EL (cell line): ENCODE measurements around the gene NAV2.

Source experiments
- DNase-seq: peaks from one replicate; pipeline ENCODE4 v3.0.0-alpha.2; 2016

The NAV2 gene

DNA sequence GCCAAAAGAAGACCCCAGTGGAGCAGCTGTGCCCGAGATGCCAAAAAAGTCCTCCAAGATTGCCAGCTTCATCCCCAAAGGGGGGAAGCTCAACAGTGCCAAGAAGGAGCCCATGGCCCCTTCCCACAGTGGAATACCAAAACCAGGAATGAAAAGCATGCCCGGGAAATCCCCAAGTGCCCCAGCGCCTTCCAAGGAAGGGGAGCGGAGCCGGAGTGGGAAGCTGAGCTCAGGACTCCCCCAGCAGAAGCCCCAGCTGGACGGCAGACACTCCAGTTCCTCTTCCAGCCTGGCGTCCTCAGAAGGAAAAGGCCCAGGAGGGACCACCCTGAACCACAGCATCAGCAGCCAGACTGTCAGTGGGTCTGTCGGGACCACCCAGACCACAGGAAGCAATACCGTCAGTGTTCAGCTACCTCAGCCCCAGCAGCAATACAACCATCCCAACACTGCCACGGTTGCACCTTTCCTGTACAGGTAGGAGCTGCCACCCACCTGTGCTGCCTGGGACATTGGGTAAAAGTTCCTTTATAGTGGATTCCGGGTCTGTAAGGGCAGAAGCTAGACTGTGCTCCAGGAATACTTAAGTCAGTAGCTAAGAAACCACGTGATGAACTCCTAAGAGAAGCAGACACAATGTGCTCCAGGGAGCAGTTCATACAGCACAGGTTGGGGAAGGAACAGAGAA is 221.3 kb downstream of the NAV2 start:
- no peak for DNase-seq

DNA sequence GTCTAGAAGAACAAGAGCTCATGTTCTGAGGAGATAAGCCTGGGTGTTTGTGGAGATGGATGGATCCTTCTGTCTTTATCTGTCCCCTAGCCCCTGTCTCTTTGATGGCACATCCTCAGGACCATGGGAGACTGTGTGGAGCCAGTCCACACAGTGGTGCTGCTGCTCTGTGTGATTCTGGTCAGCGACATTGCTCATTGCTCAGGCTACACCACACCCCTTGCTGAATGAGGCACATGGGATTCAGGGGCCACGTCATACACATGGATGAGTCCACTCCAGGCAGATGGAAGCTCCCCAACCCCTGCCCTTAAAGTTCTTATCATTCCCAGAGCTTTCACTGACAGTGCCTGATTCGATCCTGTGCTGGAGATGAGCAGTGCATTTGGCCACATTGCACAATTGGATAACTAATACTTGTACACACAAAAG is 222.2 kb downstream of the NAV2 start:
- peak; percentile 91 for DNase-seq

DNA sequence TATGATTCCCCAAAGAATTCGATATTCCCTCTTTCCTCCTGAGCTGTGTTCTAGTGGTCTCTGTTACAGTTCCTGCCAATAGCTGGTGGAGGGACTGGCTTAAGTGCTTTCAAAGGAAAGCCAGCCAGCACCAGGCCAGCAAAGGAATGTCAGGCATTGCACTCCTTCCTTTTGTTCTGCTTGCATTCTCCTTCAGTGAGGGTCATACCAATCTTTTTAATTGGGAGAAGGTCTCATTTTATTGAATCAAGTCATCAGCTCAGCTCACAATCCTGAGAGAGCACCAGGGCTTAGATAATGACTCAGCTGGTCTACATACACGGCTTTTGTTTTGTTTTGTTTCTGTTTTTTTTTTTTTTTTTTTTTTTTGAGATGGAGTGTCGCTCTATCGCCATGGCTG is 222.9 kb downstream of the NAV2 start:
- peak; percentile 93 for DNase-seq

DNA sequence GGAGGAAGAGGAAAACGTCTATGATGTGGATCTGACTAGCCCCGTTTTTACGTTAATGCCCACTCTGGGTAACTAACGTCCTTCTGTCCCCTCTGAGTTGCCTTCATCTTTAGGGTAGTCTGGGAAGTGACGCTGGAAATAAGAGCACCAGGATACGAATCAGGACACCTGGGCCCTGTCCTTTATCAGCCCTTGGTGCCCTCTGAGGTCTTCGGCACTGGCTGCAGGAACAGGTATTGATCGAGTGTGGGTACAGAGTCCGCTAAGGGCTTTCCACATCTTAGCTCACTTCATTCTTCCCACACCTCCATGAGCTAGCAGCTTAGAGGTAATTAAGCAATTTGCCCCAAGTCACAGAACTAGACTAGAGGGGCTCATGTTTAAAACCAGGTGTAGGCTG is 223.8 kb downstream of the NAV2 start:
- DNase-seq: no peak

DNA sequence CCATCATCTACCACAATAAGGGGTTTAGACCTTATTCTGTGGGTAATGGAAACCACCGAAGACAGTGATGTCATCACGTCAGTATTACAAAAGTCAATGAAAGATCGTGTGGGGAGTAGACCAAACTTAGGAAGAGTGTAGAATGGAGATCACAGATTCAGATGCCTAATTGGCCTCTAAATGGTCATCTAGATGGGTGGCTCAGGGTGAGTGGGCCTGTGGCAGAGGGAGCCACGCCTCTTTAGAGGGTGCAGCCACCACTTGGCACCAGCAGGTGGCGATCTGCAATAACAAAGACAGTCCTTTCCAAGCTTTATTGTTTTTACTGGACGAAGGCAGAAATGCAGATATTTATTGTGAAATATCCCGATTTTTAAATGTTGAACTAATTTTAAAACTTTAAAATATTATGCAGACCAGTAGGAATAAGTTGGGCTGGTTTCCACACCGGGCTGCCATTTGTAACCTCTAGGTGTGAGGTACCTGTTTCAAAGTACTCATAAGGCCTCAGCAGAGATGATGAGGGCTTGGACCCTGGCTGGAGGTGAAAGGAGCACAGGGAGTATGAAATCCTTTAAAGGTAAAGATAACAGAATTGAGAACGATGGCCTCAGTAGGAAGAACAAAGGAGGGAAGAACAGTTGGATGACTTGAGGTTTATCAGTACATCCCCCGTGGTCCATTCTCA is 225.7 kb downstream of the NAV2 start:
- DNase-seq: peak; percentile 57

DNA sequence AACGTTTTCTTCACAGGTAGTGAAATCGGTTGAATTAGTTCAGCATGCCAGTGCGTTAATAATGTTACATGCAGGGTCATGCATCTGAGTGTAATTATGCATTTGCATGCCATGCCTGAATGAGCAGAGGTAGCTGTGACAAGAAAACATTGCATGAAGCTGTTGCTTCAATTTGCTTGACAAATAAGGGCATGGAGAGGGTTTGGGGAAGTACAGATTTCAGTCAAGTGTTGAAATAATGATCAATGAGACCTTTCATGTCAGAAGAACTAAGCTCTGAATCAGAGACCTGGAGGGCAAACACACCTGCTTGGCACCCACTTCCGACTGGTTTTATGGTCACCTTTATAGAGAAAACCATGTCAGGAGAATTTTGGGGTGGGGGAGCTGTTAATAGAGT is 226.2 kb downstream of the NAV2 start:
- no peak for DNase-seq

DNA sequence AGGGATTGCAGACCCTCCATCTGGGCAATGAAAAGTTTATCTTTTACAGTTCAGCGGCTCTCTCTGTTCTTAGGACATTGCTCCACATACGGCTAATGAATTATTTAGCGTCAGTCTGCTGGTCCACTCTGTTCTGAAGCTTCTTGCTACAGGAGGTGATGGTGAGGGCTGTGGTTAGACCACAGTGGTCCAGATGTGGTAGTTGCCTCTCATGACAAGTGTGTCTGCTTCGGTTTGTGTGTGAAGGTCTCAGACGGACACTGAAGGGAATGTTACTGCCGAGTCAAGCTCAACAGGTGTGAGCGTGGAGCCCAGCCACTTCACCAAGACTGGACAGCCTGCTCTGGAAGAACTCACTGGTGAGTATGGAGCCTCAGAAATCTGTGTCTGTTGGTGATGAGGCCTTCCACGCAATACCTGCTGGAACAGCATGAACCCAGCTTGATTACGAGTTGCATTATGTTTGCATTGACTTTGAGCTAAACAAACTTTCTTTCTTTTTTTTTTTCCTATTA is 226.8 kb downstream of the NAV2 start:
- no peak for DNase-seq

DNA sequence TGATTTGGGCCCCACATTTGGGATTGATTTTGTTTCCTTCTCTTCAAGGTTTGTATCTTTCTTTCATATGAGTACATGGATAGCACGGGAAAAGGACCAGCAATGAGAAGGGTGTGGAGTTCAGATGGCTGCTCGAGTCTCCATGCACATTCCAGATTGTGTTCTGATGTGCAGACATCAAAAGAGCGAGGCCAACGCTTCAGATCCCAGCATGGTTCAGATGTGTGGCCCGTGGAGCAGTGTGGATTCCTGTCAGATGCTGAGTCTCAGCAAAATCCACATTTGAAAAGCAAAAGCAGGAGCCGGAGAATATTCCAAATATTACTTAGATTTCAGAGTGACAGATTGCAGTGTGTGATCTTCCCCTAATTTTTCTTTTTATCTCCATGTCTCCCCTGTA is 228.2 kb downstream of the NAV2 start:
- no peak for DNase-seq

DNA sequence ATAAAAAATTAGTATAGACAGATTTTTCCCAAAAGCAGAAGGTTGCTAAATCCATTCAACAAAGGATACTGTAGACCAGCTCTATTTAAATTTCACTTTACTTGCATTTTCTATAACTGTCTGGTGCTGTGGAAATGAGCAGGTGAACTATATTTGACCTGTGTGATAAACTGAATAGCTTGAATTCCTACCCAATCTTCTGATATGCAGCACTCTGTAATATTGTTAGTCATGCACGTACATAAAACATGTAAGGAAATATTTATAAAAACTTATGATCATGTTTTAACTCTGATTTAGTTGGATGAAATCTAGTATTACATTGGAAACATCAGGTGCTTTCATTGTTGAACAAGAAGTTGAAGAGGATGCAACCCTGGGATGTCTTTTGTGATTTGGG is 234.0 kb downstream of the NAV2 start:
- DNase-seq: no peak

DNA sequence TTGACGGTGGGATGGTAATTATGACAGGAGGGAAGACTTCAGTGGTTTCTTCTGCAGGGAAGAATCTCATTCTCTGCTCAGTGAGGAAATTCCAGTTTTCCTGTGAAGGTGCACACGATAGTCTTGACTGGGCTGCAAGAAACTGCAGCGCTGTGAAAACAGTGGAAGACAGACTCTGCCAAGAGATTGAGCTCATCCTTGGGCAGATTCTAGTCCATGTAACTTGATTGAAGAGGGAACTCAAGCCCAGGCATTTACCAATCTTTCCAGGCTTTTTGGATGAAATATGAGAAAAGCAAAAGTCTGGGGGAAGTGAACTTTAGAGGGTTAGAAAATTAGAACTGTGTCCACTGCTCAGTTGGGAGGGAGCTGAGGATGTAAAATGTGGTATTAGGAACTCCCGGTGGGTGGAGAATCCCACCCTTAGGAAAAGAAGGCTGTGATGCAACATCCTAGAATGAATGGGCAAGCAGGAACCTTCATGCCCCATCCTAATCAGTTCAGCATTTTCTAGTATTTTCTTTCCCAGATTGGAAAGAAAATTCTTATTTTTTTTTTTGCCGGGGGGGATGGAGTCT is 235.0 kb downstream of the NAV2 start:
- no peak for DNase-seq

DNA sequence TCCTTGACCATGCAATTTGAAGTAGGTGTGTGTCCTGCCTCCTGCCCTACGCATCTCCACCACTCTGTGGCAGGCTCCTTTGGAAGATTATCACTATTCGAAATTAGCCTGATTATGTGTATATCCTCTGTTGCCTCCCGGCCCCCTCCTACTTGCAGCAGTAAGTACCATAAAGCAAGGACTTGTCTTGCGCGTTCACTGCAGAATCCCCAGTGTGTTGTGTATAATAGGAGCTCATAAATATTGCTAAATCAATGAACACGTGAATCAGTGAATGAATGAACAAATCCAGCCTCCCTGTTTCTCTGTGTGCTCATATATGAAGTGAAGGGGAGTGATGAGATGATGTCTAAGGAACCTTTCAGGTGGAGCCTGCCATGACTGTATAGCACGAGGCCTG is 237.0 kb downstream of the NAV2 start:
- DNase-seq: no peak

DNA sequence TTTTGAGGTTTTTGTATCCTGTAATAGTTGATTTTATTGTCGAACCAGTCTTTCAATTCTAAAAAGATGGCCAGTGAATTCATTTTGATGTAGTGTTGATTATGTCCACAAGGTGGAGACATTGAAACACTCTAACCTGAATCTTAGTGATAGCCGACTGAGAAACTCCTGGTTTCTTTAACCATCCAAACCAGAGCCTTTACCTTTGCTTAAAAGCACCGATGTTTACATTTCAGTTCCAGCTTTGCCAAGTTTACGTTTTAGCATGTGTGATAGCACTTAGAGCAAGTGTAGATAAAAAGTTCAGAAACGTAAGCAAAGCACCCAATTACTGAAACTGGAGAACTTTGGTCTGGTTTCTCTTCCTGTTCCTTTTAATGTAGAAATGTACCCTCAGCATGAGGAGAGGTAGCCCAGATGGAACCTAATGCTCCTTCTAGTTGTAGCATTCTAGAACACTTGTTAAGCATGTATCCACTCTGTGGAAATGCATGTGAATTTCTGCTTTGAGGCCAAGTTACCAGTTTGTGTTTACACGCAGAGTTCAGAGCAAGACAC is 239.0 kb downstream of the NAV2 start:
- peak; percentile 65 for DNase-seq

DNA sequence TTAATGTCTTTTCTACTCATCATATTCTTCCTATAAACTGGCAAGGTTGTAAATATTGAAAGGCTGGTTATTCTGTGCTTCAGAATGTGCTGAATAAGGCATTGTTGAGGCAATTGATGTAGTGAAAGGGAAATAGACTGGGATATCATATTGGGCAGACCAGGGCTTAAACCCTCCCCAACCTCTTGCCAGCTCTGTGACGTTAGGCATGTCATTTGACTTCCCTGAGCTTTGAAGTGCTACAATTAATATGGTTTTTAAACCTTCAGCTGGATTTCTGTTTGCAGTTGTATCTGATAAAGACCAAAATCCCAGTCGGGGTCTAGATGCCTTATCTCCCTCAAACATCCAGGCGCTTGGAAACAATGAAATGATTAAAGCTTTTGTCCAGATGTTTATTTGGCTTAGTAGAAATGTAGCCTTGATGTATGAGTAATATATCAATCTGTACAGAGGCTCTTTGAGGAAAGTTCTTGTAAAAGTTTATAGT is 239.5 kb downstream of the NAV2 start:
- no peak for DNase-seq

DNA sequence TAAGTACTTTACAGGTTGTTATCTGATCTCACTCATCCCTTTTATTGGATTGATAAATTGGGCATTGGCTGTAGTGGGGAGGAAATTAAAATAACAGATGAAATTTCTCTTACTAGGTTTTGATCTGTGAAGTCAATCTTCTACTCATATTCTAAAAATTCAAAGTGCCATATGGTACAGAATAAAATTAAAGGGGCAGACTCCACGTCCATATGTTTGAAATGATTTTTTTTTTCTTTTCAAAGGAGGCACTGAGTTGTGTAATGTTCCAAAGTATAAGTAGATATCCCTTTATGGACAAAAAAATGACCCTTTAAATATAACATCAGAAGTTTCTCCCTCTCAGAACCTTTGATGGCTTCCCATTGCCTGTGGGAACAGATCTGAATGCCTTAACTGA is 240.3 kb downstream of the NAV2 start:
- no peak for DNase-seq

DNA sequence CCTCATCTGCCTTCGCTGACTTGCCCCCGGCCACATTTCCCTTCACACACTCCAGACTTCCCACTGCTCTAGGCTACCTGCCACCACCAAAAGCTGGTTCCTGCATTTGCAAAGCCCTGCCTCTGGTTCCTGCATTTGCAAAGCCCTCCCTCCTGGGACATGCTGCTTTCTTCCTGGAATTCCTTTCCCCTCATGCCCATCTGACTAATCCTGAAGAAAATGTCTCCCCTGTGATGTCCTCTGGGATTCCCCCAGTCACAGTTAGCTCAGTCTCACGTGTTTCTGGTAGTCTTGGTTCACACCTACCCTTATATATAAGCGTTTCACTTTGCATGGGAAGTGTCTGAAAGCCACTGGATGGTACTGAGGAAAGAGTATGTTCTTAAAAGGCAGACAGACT is 240.7 kb downstream of the NAV2 start:
- peak; percentile 79 for DNase-seq

DNA sequence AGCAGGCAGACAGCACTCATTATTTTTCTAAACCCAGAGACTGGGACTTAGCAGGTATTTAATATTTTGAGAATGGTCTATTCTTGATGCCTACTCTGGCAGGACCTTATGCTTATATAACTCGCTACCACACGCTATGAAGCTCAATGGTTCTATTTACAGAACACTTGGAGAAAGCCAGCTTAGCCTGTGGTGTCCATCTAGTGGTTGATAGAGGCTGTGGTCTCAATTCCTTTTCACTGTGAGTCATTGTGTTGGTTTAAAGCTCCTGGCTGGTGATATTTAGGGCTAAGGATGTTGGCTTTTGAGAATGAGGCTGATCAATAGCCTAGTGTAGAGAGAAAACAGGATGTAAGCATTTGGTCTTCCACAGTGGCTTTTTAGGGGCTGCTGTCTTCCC is 241.3 kb downstream of the NAV2 start:
- DNase-seq: peak; percentile 79

DNA sequence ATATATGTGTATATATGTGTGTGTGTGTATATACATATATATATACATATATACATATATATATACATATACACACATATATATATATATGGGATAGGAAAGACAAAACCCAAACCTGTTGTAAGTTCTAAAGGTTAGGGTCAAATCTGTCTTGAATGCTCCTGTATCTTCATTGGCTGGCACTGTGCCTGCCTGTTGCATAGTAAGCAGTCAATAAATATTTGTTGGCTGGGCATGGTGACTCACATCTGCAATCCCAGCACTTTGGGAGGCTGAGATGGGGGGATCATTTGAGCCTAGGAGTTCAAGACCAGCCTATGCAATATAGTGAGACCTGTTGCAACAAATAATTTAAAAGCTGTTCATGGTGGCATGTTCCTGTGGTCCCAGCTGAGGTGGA is 242.3 kb downstream of the NAV2 start:
- peak; percentile 31 for DNase-seq

DNA sequence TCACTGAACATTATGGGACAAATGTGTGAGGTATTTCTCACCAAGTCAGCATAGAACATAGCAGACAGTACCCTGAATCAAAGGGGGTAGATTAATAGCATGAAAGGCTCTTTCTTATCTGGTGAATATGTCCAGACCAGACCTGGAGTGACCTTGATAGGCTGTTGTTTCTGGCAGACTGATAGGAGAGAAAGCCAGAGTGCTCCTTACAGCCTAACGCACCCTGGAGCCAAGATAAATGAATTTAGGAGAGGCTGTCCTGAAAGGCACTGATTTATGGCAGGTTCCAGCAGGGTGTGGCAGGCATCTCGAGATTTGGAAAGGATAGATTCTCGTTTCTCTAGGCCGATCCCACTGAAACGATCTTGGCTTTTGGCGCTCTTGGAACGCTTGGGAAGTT is 243.0 kb downstream of the NAV2 start:
- no peak for DNase-seq

DNA sequence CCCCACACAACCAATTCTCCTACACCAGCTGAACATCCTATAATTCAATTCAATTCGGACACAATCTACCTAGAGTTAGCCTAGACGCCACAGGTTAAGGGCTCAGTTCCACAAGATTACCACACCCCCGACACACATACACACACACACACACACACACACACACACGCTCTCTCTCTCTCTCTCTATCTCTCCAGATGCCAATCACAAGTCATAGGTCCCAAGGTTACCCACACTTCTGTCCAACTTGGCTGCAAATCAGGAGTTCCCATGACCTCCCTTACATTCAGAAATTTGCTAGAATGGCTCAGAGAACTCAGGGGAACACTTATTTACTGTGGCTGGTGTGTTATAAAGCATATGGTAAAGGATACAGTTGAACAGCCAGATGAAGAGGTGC is 243.6 kb downstream of the NAV2 start:
- DNase-seq: no peak

DNA sequence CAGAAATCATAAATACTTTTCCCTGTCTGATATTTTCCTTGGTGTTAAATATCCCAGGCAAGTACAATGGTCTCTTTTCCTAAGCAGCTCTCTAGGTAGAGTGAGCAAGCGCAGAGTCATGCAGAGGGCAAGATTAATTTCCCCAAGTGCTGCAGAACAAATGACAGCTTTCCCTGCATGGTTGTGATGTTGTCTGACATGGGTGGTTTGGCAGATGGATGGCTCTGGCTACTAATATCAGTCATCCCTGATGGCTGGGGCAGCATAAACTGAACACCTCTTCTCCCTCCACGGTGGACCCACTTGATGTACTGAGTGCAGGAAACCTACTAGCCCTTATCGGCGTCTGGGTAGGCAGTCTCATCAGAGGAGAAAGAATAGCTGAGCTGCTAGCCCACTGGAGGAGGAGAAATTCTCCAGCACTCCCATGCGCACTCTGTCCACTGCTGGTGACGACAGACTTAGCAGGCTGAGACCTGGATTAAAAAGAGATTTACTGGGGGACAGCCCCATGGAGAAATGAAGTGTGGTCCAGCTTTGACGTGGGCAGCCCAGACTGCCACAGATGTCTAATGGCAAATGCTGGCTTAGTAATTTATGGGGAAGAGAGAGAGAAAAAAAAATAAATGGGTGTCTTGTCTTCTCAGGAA is 244.8 kb downstream of the NAV2 start:
- DNase-seq: no peak

DNA sequence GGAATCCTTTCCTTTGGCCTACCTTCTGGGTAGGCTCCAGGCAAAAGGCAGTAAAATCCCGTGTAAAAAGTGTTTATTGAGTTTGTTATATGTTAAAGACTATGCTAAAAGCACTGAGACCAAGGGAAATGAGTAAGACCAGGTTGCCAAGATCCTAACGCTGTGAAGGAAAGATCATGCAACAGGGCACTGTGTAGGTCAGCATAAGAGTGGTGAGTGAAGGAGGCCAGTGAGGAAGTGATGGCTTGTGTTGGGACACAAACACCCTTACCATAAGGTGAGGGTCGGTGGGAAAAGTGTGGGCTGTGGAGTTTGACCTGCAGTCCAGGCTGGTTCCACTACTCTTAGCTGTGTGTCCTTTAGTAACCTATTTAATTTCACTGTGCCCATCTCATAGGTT is 245.6 kb downstream of the NAV2 start:
- no peak for DNase-seq

DNA sequence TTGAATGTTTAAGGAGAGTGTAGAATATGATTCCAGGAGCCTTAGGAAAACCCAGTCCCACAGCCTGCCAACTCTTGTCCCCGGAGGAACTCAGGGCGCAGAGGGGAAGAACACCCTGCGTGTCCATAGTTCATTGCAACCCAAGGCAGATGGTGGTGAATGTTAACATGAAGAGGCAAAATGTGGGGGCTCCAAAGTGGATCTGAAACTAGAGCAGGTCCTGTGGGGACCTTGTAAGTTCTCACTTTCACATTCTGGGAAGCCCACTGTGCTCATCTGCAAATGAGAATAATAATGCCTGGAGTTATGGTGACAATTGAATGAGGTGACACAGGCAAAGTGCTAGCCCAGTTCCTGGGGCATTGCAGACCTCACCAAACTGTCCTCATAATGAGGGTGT is 246.6 kb downstream of the NAV2 start:
- DNase-seq: no peak

DNA sequence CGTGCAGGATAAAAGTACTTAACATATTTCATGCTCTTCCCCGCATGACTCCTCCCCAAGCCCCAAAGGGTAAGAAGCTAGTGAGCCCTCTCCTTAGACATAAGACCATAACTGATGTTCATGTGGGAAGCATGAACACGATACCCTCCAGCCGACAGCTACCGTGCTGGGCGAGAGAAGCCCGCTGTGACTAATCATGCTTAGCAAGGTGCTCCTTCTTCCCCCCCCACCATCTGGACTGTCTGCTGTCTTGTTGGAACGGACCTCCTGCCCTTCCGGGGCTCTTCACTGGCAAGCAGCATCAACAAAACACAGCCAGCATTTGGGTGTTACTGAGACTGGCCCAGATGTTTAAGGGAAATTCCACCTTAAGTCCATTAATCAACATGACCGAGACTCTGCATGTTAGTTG is 247.0 kb downstream of the NAV2 start:
- no peak for DNase-seq
